Measurements from ENCODE around the gene PRKD2. TPM values are rescaled to one million over a fixed set of nuclear protein-coding genes. Genes with fewer than 3 reads are reported as not detected.

The PRKD2 gene
- total and polyA plus RNA-seq, 2 experiments from 2014 or later, result 53.8 to 68.0 TPM

GRCh38 chr19:46727757-46728156 is 10.8 kb upstream of the PRKD2 start:
- H3K4me1 Mint-ChIP-seq, result peaks cover 21% of the 10 kb centered on the region
- peak overlapping the region; percentile 44; the same call in 1 of the 2 replicates for H3K27ac Mint-ChIP-seq
- no peaks in the 10 kb centered on the region for H3K9me2 ChIP-seq (ENCODE audit: insufficient read depth)
- peaks cover 81% of the 10 kb centered on the region for H3K36me3 Mint-ChIP-seq (ENCODE audit: low read depth)
- DNase-seq (ENCODE audit: low spot score) (no peak), ATAC-seq (no peak)
- no peaks in the 10 kb centered on the region for H3K27me3 ChIP-seq (ENCODE audit: insufficient read depth)
- no peak overlapping the region for H3K4me3 Mint-ChIP-seq
- peaks cover 15% of the 10 kb centered on the region; the same call in 1 of the 2 replicates for H3K36me3 ChIP-seq (ENCODE audit: insufficient read depth)
- H3K27me3 Mint-ChIP-seq (ENCODE audit: insufficient read depth, low read depth, poor library complexity), result peaks cover 12% of the 10 kb centered on the region
- no peaks in the 10 kb centered on the region for H3K4me1 ChIP-seq (ENCODE audit: insufficient read depth)
- H3K27ac ChIP-seq (ENCODE audit: low read depth), result no peak overlapping the region
- H3F3A ChIP-seq (replicated peaks; ENCODE audit: low read depth), result peaks cover 3% of the 10 kb centered on the region; the same call in 1 of the 2 replicates
- peaks cover 3% of the 10 kb centered on the region; the same call in 1 of the 3 replicates for H3K9me3 Mint-ChIP-seq
- H3K79me2 ChIP-seq (replicated peaks; ENCODE audit: insufficient read depth), result peaks cover 9% of the 10 kb centered on the region; the same call in 1 of the 2 replicates
- no peak overlapping the region for H3K4me2 ChIP-seq
- H3K4me3 ChIP-seq, result no peak overlapping the region
- TF ChIP-seq EZH2 (IDR thresholded peaks at IDR 0.05; ENCODE audit: low read depth, unreplicated experiment), result no peak
- TF ChIP-seq ZNF462 (CRISPR knock-in tag; IDR thresholded peaks at IDR 0.05), result no peak
- TF ChIP-seq CTCF (conservative IDR thresholded peaks at IDR 0.05; ENCODE audit: low read depth in 2 of 2), result no peak
- TF ChIP-seq POLR2AphosphoS5 (IDR thresholded peaks at IDR 0.05; ENCODE audit: low read depth), result no peak
- no peak for TF ChIP-seq ETS1 (IDR thresholded peaks at IDR 0.05)
- TF ChIP-seq REST (IDR thresholded peaks at IDR 0.05; ENCODE audit: unreplicated experiment), result no peak
- TF ChIP-seq ZNF114 (CRISPR knock-in tag; IDR thresholded peaks at IDR 0.05), result no peak
- no peak for TF ChIP-seq EZH2phosphoT487 (IDR thresholded peaks at IDR 0.05; ENCODE audit: unreplicated experiment)
- TF ChIP-seq NANOG (IDR thresholded peaks at IDR 0.05; ENCODE audit: borderline replicate concordance), result no peak
- TF ChIP-seq JUNB (IDR thresholded peaks at IDR 0.05; ENCODE audit: unreplicated experiment), result no peak
- no peak for TF ChIP-seq ZNF331 (CRISPR knock-in tag; IDR thresholded peaks at IDR 0.05; ENCODE audit: low read depth)
- H2AFZ ChIP-seq, result no peak overlapping the region
- H4K20me1 ChIP-seq (replicated peaks; ENCODE audit: insufficient read depth), result peaks cover 17% of the 10 kb centered on the region
